Skeletal muscle cell (primary cell): ENCODE results near the gene TNRC6C.
"Not testable (repeated sequence)": the region's sequence is repeated elsewhere in the genome, so short reads cannot be mapped to it uniquely, and the experiment has no call there.

ENCODE experiments used
- DNase-seq: peaks from one replicate; pipeline ENCODE4 v3.0.0-alpha.2; 2010; ENCODE audit warnings: low read depth
- H3K4me3 ChIP-seq: 2 replicates; pipeline ENCODE4 v1.5.1; 2011; ENCODE audit warnings: low read depth, mild to moderate bottlenecking, control low read depth, low read length, moderate library complexity

The TNRC6C gene

DNA sequence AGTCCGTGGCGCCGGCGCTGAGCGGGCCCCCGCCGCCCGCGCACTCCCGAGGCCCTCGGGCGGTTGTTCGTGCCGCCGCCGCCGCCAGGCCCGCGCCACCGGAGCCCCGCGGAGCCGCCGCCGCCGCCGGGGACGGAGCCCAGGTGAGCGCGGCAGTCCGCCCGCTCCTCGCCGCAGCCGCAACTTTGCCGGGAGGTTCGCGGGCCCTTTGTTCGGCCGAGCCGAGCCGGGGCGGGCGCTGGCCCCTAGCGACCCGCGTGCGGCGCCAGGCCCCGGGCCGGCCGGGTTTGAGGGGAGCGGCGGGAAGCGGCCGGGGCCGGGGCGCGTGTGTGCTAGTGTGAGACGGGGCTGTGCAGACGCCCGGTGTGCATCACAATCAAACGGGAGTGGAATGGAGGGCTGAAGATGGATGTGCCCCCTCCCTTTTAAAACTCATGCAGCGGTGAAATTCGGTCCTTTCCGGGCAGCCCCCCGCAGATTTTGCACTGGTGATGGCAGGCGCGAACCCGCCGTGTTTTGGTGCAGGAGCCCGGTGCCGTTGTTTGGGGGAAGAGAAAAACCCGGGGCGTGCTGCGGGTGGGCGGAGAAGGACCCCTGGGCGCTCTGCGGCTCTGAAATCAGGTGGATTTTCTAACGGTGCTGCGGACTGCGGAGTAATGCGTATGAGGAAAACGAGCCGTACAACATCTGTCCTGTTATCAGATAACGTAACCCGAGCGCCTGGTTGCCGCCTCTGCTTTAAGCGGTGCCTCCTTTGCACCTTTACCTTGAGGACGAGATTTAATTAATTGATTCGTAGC lies 823 bp downstream of the TNRC6C start:
- no peak for DNase-seq
- peak overlapping the region; percentile 65 for H3K4me3 ChIP-seq

DNA sequence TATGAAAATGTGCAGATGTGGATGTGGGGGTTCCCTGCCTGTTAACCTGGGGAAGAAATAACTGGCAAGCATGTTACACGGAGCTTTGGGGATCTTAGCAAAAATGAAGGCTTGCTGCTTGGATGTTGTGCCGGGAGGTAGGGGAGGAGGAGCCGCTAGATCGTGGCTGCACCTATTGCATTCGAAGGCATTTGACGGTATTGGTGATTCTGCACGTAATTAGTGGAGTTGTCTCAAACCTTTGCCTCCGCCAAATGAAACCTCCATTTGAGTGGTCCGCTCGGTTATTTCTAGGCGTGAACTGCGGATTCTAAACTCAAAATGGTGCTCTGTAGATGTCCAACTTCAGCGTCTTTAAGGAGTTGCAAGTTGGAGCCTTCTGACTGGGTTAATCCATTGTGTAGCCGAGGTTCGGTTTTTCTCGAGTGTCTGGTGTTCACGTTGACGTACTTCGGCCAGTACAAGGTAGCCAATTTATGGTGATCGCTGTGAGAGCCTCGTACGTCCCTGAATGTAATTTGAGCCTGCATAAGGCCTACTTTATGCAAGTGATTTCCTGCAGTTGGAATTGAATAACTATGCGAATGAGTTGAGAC lies 1.5 kb downstream of the TNRC6C start:
- H3K4me3 ChIP-seq, result peak overlapping the region; percentile 65
- DNase-seq, result no peak

DNA sequence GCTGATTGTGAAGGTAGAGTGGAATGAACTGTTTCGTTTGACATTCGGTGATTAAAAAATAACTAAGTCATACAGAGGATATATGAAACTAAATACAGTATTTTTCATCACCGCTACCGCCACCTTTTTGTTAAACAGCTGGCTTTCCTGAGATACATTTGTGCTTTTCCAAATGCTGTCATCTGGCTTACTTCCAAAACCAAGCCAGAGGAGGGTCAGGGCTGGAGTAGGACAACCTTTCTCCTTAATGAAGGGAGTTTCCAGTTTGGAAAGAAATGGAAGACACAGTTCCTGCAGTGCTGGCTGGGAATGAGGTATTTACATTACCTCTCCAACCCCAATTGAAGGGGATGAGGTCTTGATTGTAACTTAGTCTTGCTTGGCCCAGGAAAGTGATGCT lies 3.2 kb downstream of the TNRC6C start:
- DNase-seq, result no peak
- no peak overlapping the region for H3K4me3 ChIP-seq

DNA sequence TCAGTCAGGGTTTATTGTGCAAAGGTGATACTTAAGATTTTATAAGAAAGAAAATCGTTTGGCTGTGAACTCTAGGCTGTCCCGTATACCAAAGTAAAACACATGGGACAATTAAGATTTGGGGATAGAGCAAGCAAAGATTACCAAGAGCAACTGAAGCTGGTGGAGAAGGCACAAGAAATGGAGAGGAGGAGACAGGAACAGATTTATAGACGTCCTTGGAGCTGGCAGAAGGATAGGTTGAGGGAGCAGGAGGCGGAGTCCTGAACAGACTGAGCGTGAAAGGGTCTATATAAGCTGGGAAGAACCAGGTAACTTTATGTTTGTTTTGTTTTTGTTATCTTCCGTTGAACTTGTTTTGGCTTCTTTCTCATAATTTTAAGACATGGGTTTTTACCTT lies 3.8 kb downstream of the TNRC6C start:
- DNase-seq, result no peak
- H3K4me3 ChIP-seq, result no peak overlapping the region

DNA sequence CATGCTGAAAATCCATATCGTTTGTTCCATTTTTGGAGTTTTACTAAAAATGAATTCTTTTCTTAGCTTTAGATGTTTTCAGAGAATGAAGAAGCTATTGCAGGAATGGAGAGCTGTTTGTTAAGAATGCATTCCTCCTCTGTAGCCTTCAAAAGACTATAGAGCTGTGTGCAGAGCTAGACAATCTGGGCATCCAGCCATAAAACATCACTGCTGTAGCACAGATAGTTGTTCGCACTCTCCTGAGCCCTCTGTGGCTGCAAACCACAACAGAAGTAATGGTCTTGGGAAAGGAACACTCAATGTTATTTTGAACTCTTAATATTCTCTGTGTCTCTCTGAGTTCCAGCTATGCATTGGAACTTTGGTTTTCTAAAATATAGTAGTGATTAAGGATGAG lies 4.9 kb downstream of the TNRC6C start:
- H3K4me3 ChIP-seq, result no peak overlapping the region
- peak; percentile 95 for DNase-seq

DNA sequence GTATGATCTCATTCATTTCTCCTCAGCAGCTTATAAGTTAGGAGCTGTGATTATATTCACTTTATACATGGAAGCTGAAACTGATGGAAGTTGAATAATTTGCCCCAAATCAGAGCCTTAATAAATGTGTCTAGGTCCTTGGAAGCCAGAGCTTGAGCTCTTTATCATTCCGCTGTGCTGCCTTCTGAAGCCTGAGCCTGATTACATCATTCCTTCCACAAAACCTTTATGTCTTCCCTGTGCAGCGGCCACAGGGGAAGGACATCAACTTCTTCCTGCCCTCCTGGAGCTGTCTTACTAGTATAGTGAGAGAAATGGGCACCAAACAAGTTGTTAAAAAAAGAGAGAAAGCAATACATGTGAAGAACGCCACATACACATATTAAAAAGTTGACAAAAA lies 6.8 kb downstream of the TNRC6C start:
- H3K4me3 ChIP-seq, result no peak overlapping the region
- DNase-seq, result no peak

DNA sequence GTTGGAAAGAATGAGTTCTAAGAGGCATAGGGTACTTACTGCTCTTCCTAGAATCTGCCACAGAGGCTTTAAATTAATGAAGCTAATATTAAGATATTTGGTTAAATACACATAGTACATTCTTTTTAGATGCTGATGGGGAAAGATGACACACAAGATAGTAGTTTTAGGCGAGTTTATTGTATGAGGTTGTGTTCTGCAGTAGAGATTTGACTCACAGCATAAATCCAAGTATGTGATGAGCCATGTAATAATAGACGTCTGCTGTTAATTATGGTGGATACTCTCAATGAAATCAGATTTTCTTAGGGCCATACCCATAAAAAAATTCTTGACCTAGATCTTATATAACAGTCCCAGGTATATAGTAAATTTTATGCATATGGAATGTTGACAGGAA lies 8.0 kb downstream of the TNRC6C start:
- DNase-seq, result no peak
- H3K4me3 ChIP-seq, result no peak overlapping the region

DNA sequence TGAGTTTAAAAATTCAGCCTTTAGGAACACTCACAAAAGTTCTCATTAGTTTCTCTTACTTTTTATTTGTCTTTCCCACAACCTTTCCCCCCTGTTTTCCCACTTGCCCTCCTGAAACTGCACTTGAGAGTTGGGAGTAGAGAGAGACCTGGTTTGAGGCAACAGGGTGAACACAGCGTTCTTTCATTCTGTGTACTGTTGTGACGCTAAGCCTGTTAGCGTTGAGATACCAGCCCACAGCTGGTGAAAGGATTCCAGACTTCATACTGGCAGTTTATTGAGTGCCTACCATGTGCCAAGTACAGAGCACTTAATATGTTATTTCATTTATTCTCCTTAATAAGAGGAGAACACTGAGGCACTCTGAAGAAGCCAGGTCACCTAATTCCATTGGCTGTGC lies 10.3 kb downstream of the TNRC6C start:
- DNase-seq, result no peak
- H3K4me3 ChIP-seq, result no peak overlapping the region

DNA sequence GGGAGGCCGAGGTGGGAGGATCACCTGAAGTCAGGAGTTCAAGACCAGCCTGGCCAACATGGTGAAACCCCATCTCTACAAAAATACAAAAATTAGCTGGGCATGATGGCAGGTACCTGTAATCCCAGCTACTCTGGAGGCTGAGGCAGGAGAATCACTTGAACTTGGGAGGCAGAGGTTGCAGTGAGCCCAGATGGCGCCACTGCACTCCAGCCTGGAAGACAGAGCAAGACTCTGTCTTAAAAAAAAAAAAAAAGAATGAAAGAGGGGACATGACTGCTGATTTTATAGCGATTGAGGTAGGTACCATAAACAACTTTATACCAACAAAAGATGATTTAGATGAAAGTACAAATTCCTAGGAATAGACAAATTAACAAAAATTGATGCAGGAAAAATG lies 13.8 kb downstream of the TNRC6C start:
- not testable (repeated sequence) for H3K4me3 ChIP-seq, DNase-seq

DNA sequence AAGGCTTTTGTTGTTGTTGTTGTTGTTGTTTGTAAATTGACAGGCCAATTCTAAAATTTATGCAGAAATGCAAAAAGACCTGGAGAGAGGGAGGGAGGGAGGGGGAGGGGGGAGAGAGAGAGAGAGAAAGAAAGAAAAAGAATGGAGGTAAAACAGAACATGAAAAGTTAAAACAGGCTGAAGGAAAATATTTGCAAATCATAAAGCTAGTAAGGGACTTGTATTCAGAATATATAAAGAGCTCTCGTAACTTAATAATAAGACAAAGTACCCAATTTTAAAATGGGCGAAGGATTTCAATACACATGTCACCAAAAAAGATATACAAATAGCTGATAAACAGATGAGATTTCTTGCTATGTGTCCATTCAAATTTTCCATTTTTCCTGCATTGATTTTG lies 15.4 kb downstream of the TNRC6C start:
- no peak for DNase-seq
- H3K4me3 ChIP-seq, result no peak overlapping the region

DNA sequence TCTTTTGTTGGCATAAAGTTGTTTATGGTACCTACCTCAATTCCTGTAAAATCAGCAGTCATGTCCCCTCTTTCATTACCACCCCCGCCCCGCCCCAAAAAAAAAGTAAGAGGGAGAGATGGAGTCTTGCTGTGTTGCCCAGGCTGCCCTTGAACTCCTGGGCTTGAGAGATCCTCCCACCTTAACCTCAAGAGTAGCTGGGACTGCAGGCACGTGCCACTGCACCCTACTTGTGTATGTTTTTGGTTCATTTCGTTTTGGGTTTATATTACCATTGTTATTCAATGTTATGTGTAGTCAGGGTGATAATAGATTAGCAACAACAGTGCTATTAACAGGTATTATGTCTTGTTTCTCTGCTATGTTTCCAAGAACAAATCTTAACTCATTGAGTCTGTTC lies 15.9 kb downstream of the TNRC6C start:
- H3K4me3 ChIP-seq, result no peak overlapping the region
- DNase-seq, result no peak

DNA sequence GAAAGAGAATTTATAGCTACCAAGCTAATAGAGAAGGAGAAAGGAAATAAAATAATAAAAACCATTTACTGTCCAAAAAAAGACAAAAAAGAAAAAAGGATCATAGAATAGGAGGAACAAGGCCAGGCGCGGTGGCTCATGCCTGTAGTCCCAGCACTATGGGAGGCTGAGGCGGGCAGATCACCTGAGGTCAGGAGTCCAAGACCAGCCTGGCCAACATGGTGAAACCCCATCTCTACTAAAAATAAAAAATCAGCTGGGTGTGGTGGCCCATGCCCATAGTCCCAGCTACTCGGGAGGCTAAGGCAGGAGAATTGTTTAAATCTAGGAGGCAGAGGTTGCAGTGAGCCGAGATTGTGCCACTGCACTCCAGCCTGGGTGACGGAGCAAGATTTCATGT lies 23.9 kb downstream of the TNRC6C start:
- H3K4me3 ChIP-seq, DNase-seq: not testable (repeated sequence)

DNA sequence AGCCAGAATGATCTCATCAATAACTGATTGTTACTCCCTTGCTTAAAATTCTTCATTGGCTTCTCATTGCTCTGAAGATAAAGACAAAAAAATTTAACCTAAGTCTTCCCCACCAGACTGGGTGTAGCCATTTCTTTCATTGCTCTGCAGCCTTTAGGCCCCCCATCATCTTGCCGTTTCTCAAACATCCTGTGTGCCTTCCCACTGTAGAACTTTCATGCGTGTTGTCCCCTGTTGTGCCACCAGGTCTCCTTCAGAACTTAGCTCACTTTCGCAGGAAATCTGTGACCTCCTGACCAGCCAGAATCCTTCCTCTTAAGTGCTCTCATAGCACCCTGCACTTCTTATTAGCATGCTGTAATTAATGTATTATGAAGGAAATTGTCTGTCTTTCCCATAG lies 31.8 kb downstream of the TNRC6C start:
- no peak overlapping the region for H3K4me3 ChIP-seq
- DNase-seq, result no peak

DNA sequence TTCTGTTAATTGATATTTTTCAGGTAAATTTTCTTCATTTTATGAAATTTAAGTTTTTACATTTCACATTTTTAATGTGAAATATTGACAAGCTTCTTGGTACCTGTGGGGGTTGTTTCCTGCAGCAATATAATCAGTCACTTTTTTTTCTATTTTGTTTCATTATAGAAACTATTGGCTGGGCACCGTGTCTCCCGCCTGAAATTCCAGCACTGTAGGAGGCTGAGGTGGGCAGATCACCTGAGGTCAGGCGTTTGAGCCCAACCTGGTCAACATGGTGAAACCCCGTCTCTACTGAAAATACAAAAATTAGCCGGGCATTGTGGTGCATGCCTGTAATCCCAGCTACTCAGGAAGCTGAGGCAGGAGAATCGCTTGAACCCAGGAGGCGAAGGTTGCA lies 35.2 kb downstream of the TNRC6C start:
- DNase-seq, H3K4me3 ChIP-seq: not testable (repeated sequence)

DNA sequence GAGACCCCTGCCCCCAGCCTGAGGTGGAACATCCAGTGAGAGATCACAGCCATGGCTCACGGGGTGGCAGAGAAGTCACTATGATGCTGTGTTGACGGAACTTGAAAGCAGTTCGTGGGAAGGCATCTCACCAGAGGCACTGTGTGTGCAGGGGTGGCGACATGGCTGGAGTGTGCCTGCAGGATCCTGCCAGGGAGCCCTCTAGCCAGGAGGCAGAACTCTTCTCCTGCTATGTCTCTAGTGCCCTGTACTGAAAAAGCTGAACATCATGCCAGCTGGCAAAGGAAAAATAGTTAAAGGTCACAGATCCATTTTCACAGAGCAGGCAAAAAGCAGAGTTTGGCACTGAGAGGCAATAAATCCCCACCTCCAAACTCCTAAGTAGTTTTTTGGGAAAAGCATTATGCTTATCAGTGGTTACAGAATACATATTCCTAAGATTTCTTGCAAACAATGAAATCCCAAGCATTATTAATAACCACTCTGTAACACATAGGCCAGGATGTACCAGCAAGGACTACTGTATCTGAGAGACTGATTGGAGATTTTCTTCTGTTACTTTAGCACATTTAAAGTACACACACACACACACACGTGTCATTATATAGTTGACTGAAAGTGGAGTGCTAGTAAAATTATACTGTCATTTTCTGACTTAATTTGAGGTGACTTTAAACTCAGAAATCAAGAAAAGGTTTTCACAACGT lies 36.8 kb downstream of the TNRC6C start:
- H3K4me3 ChIP-seq, result no peak overlapping the region
- DNase-seq, result no peak

DNA sequence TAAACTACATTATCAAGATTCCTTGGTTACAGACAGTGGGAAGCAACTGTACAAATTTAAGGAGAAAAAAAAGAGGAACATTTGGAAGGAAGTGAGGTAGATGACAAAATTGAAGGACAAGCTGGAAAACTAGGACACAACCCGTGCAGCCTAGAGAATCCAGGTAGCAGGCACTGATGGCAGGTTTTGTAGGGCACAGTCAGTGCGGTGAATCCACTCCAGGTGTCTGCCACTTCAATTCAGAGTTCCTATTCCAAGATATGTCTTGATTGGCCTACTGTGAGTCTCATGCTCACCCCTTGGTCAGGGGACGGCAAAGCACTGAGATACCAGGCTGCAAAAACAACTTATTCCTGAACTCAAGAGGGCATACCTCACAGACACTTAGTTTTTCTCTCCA lies 37.8 kb downstream of the TNRC6C start:
- no peak for DNase-seq
- no peak overlapping the region for H3K4me3 ChIP-seq

DNA sequence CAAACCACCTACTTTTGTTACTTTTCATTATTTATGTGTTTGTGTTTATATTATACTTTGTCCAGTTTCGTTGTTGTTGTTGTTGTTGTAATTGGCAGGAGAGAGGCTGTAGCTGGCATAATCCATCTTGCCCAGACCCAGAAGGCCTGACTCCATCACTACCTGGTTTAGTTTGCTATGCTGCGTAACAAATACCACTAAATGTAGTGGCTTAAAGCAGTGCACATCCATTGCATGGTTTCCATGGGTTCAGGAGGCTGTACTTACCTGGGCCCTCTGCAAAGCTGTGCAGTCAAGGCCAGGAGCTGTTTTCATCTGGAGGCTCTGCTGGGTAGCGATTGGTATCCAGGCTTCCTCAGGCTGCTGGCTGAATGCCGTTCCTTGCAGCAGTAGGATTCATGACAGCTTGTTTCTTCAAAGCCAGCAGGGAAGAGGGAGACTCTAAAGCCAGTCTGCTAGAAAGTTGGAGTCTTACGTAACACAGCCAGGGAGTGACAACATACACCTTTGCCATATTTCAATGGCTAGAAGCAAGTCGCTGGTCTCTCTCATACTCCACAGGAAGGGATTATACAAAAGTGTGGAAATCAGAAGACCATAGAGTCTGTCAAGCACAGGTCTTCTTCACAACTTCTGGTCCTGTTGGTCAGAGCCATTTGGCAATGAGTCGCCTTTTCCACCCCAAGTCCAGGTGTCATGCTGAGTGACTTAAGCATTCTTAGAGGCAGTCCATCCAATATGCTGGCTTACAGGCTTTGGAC lies 41.1 kb downstream of the TNRC6C start:
- no peak for DNase-seq
- H3K4me3 ChIP-seq, result no peak overlapping the region

DNA sequence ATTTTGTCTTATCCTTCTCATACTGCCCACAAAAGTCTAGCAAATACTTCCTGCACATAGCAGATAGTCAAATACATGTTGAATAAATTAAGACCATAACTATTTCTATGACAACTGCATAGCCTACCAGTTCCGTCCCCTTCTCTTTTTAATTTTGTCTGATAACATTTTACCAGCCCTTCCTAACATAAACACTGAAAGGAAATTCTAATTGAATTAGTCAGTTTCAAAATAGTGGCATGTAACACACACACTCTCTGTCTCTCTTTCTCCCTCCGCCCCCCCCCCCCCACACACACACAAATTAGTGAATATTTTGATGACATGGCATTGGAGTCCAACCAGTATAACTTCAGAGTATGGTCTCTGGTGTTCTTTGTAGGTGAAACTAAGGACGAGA lies 41.8 kb downstream of the TNRC6C start:
- H3K4me3 ChIP-seq, result no peak overlapping the region
- DNase-seq, result no peak

DNA sequence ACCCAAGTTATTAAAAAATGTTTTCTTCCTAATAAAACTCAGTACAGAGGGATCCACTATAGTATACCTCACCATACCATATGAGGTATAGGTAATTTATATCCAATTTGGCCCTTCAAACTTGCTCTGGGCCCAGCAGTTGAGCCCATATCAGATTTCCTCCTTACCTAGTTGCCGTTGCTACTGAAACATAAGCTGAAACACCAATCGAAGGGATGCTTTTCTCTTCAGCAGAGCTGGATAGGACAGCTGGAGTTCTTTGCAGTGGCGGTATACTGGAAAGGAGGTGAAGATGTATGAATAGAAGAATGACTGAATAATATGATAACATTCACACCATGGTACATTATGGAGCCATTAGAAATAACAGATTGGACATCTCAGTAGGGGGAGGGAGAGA lies 42.7 kb downstream of the TNRC6C start:
- H3K4me3 ChIP-seq, result no peak overlapping the region
- no peak for DNase-seq

DNA sequence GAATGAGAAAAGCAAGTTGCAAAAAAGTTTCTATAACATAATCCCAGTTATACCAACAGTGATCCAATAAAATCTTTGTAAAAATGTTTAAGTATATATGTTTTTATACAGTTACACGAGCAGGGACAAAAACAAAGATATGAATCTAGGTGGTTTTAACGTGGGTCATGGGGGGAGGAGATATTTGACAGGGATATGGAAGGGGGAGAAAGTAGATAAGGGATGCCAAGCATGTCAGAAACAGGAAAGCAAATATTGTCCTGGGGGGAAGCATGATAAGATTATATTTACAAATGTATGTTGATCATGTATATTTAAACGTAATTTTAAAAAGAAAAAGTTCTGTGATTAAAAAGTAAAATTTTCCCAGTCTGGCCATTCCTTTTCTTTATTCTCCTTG lies 43.1 kb downstream of the TNRC6C start:
- DNase-seq, result no peak
- no peak overlapping the region for H3K4me3 ChIP-seq
